Vagina (tissue), 2 donors: ENCODE results near the gene TAAR2. TPM values are rescaled to one million over a fixed set of nuclear protein-coding genes. Genes with fewer than 3 reads are reported as not detected.
"Not testable (repeated sequence)": the region's sequence is repeated elsewhere in the genome, so short reads cannot be mapped to it uniquely, and the experiment has no call there.

ENCODE experiments used
- DNase-seq, 2 donors: peaks; one replicate each; pipeline ENCODE4 v3.0.0-alpha.2; 2017; ENCODE audit errors: extremely low spot score in 2 of 2
- H3K27ac ChIP-seq: fragments of 200-600 bp; sonication (generic); one replicate; pipeline ENCODE4 v1.5.1; 2019
- H3K27me3 ChIP-seq: fragments of 200-600 bp; sonication (generic); one replicate; pipeline ENCODE4 v1.5.1; 2019
- H3K36me3 ChIP-seq, 2 donors: fragments of 200-600 bp; sonication (generic); one replicate each; pipeline ENCODE4 v1.5.1; 2017 to 2019
- H3K4me1 ChIP-seq: fragments of 200-600 bp; sonication (generic); one replicate; pipeline ENCODE4 v1.5.1; 2019
- H3K4me3 ChIP-seq, 2 donors: fragments of 200-600 bp; sonication (generic); 1 replicate in 1 of 2; 2 replicates in 1 of 2; pipeline ENCODE4 v1.5.1; 2016 to 2019
- H3K9me3 ChIP-seq: fragments of 200-600 bp; sonication (generic); one replicate; pipeline ENCODE4 v1.5.1; 2019
- POLR2A ChIP-seq, 2 donors: fragments of 450-650 bp; IDR thresholded peaks; one replicate each; pipeline ENCODE4 v1.6.1; 2017; ENCODE audit warnings: antibody characterized with exemption in 2 of 2, mild to moderate bottlenecking in 2 of 2, moderate library complexity in 2 of 2
- POLR2AphosphoS5 ChIP-seq, 2 donors: sonication (generic); formaldehyde crosslinking; IDR thresholded peaks; one replicate each; pipeline ENCODE4 v1.9.0; 2017; ENCODE audit warnings: antibody characterized with exemption in 2 of 2, mild to moderate bottlenecking in 2 of 2, low read depth in 1 of 2; ENCODE audit not compliant: insufficient read depth in 1 of 2
- intact Hi-C: fragments of 100-400 bp; cut with DNase I; formaldehyde crosslinking; loops from one replicate; pipeline ENCODE4 v1.15.1; 2023
- total RNA-seq: library from RNA; depleted of rRNA; stranded (reverse); fragments of >200 nt; gene quantifications from one replicate; pipeline ENCODE4 v1.2.3, GENCODE V29; 2016
- TF ChIP-seq, protein P1 (sequence below), 3 experiments: fragments of 450-650 bp in 2 of 3; fragments of 200-600 bp in 1 of 3; sonication (generic) in 1 of 3; IDR thresholded peaks; one replicate each; pipeline ENCODE4 v1.5.1; 2017 to 2019; ENCODE audit warnings: antibody characterized with exemption in 3 of 3, mild to moderate bottlenecking in 2 of 3, moderate library complexity in 2 of 3

Gene TAAR2
- total RNA-seq, 1 donor from 2014 or later, result not detected

DNA sequence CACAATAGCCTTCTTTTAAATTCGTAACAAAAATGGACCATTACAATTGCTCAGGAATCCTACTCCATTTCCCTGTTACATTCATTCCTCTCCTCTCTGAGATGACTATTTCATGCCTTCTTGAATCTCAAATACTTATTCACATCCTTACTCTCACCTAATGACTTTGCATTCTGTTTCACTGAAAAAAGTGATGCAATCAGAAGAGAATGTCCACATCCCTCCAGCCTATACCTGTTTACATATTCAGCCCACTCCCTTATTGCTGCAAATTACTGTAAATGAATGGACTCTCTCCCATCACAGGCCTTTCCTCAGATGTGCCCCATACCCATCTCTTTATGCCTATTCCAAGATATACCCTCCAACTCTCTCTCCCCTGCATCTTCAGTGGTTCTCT is 26.4 kb upstream of the TAAR2 start:
- TF ChIP-seq POLR2AphosphoS5 (IDR thresholded peaks at IDR 0.05; ENCODE audit: insufficient read depth in 1 of 2, low read depth in 1 of 2), result no peak
- no peak for TF ChIP-seq POLR2A (IDR thresholded peaks at IDR 0.05)
- TF ChIP-seq, protein P1, sequence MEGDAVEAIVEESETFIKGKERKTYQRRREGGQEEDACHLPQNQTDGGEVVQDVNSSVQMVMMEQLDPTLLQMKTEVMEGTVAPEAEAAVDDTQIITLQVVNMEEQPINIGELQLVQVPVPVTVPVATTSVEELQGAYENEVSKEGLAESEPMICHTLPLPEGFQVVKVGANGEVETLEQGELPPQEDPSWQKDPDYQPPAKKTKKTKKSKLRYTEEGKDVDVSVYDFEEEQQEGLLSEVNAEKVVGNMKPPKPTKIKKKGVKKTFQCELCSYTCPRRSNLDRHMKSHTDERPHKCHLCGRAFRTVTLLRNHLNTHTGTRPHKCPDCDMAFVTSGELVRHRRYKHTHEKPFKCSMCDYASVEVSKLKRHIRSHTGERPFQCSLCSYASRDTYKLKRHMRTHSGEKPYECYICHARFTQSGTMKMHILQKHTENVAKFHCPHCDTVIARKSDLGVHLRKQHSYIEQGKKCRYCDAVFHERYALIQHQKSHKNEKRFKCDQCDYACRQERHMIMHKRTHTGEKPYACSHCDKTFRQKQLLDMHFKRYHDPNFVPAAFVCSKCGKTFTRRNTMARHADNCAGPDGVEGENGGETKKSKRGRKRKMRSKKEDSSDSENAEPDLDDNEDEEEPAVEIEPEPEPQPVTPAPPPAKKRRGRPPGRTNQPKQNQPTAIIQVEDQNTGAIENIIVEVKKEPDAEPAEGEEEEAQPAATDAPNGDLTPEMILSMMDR (IDR thresholded peaks at IDR 0.05), result no peak
- intact Hi-C loops, result no loop called here
- DNase-seq, result no peak

DNA sequence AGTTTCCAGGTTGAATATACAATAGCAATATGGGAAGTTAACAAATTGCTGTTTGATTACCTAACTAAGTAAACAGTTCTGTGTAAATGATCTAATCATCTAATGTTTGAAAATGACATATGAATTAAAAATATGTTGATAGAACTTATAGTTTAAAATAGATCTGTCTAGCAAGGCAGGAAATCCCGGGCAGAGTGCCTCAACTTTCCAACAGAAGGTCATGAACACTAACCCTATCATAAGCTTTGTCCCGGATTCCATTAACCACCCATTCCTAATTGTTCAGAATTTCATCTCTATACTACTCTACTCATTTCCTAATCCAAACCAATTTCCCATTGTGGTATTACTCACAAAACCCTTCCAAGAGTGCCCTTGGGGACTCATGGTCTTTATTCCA is 24.8 kb upstream of the TAAR2 start:
- no peaks in the 10 kb centered on the region for H3K4me1 ChIP-seq
- H3K9me3 ChIP-seq, result no peaks in the 10 kb centered on the region
- TF ChIP-seq, protein P1 (IDR thresholded peaks at IDR 0.05), result no peak
- TF ChIP-seq POLR2A (IDR thresholded peaks at IDR 0.05) (no peak), POLR2AphosphoS5 (IDR thresholded peaks at IDR 0.05; ENCODE audit: insufficient read depth in 1 of 2, low read depth in 1 of 2) (no peak)

More for the DNA sequence above, 26.4 kb upstream of the TAAR2 start:
- Histone ChIP-seq H3K4me1 (no peaks in the 10 kb centered on the region), H3K36me3 (no peaks in the 10 kb centered on the region), H3K27me3 (no peaks in the 10 kb centered on the region), H3K4me3 (no peak overlapping the region), H3K9me3 (no peaks in the 10 kb centered on the region), H3K27ac (no peak overlapping the region)

DNA sequence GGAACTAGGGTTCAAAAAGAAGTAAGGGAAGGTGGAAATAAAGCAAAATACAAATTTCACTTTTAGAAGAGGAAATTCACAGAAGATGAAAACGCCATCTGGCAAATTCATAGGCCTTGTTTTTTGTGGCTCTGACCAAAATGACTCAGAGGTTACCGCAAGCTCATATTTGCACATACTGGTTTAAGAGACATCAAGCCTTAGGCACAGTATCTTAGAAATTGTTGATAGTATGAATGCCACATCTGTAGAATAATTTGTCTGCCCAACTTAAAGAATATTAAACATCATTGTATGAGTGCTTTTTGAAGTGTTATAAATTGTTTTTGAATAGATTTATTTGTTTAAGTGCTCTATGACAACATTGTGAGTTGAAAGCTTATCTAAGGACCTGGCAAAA is 24.3 kb upstream of the TAAR2 start:
- Histone ChIP-seq H3K36me3 (no peaks in the 10 kb centered on the region), H3K9me3 (no peaks in the 10 kb centered on the region), H3K27ac (no peak overlapping the region), H3K27me3 (no peaks in the 10 kb centered on the region), H3K4me3 (no peak overlapping the region), H3K4me1 (no peaks in the 10 kb centered on the region)
- DNase-seq, result no peak
- intact Hi-C loops, result no loop called here
- TF ChIP-seq POLR2AphosphoS5 (IDR thresholded peaks at IDR 0.05; ENCODE audit: insufficient read depth in 1 of 2, low read depth in 1 of 2) (no peak), POLR2A (IDR thresholded peaks at IDR 0.05) (no peak)
- TF ChIP-seq, protein P1 (IDR thresholded peaks at IDR 0.05), result no peak

More for the DNA sequence above, 24.8 kb upstream of the TAAR2 start:
- intact Hi-C loops, result no loop called here
- H3K4me3 ChIP-seq, result no peak overlapping the region
- no peak overlapping the region for H3K27ac ChIP-seq
- no peaks in the 10 kb centered on the region for H3K27me3 ChIP-seq
- no peak for DNase-seq
- no peaks in the 10 kb centered on the region for H3K36me3 ChIP-seq

DNA sequence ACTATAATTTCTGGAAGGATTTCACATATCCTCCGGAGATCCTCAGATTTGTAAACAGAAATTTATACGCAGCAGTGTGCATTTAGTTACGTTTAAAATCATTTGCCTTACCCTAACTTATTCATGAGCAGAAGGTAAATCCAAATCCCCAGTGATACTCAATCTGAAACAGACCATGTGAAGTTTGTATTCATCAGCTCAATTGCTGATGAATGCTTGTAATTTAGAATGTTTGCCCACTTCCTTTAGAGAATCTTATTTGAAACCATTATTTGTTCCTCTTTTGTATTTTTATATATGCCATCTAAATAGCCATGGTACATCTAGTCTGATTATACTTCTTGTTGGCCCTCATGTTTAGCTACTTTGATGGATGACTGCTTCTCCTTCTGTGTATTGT is 19.5 kb upstream of the TAAR2 start:
- no peak for DNase-seq
- Histone ChIP-seq H3K9me3 (no peaks in the 10 kb centered on the region), H3K4me3 (no peak overlapping the region), H3K36me3 (no peaks in the 10 kb centered on the region), H3K27me3 (no peaks in the 10 kb centered on the region), H3K27ac (no peak overlapping the region), H3K4me1 (no peaks in the 10 kb centered on the region)
- TF ChIP-seq POLR2AphosphoS5 (IDR thresholded peaks at IDR 0.05; ENCODE audit: insufficient read depth in 1 of 2, low read depth in 1 of 2) (no peak), POLR2A (IDR thresholded peaks at IDR 0.05) (no peak)
- TF ChIP-seq, protein P1 (IDR thresholded peaks at IDR 0.05), result no peak
- intact Hi-C loops, result no loop called here

DNA sequence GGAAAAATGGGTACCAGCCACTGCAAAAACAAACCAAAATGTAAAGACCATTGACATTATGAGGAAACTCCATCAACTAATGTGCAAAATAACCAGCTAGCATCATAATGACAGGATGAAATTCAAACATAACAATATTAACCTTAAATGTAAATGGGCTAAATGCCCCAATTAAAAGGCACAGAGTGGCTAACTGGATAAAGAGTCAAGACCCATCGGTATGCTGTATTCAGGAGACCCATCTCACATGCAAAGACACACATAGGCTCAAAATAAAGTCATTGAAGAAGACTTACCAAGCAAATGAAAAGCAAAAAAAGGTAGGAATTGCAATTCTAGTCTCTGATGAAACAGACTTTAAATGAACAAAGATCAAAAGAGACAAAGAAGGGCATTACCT is 13.1 kb upstream of the TAAR2 start:
- H3K27ac ChIP-seq, H3K36me3 ChIP-seq, H3K9me3 ChIP-seq, H3K27me3 ChIP-seq, H3K4me1 ChIP-seq, intact Hi-C loops, H3K4me3 ChIP-seq, DNase-seq: not testable (repeated sequence)

DNA sequence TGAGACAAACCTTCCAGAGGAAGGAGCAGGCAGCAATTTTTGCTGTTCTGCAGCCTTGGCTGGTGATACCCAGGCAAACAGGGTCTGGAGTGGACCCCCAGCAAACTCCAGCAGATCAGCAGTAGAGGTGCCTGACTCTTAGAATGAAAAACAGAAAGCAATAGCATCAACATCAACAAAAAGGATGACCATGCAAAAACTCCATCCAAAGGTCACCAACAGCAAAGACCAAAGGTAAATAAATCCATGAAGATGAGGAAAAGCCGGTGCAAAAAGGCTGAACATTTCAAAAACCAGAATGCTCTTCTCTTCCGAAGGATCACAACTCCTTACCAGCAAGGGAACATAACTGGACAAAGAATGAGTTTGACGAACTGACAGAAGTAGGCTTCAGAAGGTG is 11.8 kb upstream of the TAAR2 start:
- H3K4me1 ChIP-seq, H3K9me3 ChIP-seq, H3K36me3 ChIP-seq, H3K27ac ChIP-seq, intact Hi-C loops, H3K27me3 ChIP-seq, H3K4me3 ChIP-seq, DNase-seq: not testable (repeated sequence)

DNA sequence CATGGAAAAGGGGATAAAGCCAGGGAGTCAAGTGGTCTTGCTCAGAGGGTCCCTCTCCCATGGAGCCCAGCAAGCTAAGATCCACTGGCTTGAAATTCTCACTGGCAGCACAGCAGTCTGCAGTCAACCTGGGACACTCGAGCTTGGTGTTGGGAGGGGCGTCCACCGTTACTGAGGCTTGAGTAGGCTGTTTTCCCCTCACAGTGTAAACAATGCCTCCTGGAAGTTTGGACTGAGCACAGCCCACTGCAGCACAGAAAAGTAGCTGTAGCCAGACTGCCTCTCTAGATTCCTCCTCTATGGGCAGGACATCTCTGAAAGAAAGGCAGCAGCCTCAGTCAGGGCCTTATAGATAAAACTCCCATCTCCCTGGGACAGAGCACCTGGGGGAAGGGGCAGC is 11.2 kb upstream of the TAAR2 start:
- H3K27me3 ChIP-seq, H3K4me1 ChIP-seq, H3K36me3 ChIP-seq, H3K4me3 ChIP-seq, DNase-seq, H3K9me3 ChIP-seq, intact Hi-C loops, H3K27ac ChIP-seq: not testable (repeated sequence)
